Duodenal mucosa (tissue), 2 donors: ENCODE measurements around the gene LUC7L2.
"Not testable (repeated sequence)": the region's sequence is repeated elsewhere in the genome, so short reads cannot be mapped to it uniquely, and the experiment has no call there.

Experiments
- H3K27ac ChIP-seq: one replicate; pipeline ENCODE4 v1.7.0; 2013; ENCODE audit warnings: low read depth, low read length
- H3K27me3 ChIP-seq, 2 donors: one replicate each; pipeline ENCODE4 v1.7.0; 2013; ENCODE audit warnings: low read length in 2 of 2, control low read depth in 1 of 2; ENCODE audit not compliant: insufficient read depth in 2 of 2, control insufficient read depth in 1 of 2
- H3K36me3 ChIP-seq, 2 donors: one replicate each; pipeline ENCODE4 v1.7.0; 2013; ENCODE audit warnings: low read length in 2 of 2, control low read depth in 1 of 2; ENCODE audit not compliant: insufficient read depth in 2 of 2, control insufficient read depth in 1 of 2
- H3K4me1 ChIP-seq, 2 donors: one replicate each; pipeline ENCODE4 v1.7.0; 2013; ENCODE audit warnings: low read length in 2 of 2, control low read depth in 1 of 2; ENCODE audit not compliant: insufficient read depth in 2 of 2, control insufficient read depth in 1 of 2
- H3K4me3 ChIP-seq, 2 donors: one replicate each; pipeline ENCODE4 v1.7.0; 2013; ENCODE audit warnings: low read length in 2 of 2, low read depth in 1 of 2
- H3K9ac ChIP-seq, 2 donors: one replicate each; pipeline ENCODE4 v1.7.0; 2013; ENCODE audit warnings: low read length in 2 of 2, low read depth in 1 of 2
- H3K9me3 ChIP-seq, 2 donors: one replicate each; pipeline ENCODE4 v1.7.0; 2013; ENCODE audit warnings: low read length in 2 of 2, control low read depth in 1 of 2; ENCODE audit not compliant: control insufficient read depth in 1 of 2

LUC7L2 gene

DNA sequence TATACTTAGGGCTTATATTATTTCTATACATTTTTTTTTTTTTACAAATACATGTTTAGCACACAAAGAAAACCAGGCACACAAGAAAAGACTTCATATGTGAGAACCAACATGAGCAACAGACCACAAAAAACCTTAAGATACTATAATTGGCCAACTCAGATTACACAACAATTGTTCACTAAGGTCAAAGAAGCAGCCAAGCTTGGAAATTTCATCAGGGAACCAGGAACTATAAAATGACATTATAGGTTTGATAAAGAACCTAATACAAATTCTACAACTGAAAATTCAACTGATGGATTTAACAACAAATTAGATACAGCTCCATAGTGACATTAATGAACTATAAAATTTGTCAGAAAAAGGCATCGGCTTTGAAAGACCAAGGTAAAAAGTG lies 4.4 kb upstream of the LUC7L2 start:
- H3K4me1 ChIP-seq: peaks cover 0 to 11% of the 10 kb centered on the region in 2 donors

DNA sequence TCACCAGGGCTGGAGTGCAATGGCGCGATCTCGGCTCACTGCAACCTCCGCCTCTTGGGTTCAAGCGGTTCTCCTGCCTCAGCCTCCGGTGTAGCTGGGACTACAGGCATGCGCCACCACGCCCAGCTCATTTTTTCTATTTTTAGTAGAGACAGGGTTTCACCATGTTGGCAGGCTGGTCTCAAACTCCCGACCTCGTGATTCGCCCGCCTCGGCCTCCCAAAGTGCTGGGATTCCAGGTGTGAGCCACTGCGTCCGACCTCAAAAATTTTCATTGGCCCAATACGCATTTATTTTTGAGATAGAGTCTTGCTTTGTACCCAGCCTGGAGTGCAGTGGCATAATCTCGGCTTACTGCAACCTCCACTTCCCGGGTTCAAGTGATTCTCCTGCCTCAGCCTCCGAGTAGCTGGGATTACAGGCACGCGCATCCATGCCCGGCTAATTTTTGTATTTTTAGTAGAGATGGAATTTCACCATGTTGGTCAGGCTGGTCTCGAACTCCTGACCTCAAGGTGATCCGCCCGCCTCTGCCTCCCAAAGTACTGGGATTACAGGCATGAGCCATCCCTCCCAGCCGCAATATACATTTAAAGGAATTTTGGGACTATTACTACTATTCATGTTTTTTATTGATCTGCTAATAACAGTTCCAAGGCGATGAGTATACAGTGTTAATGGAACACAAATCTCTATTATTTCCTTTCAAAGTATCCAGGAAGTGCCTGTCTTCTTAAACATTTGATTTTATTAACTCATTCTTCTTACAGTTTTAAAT lies 1.8 kb upstream of the LUC7L2 start:
- H3K27me3 ChIP-seq, H3K9me3 ChIP-seq, H3K36me3 ChIP-seq: not testable (repeated sequence)
- peak overlapping the region; percentile 96 for H3K9ac ChIP-seq
- peak overlapping the region; percentile 100 for H3K27ac ChIP-seq
- peaks cover 19 to 24% of the 10 kb centered on the region in 2 donors for H3K4me1 ChIP-seq
- peak overlapping the region; percentile 99 to 100 for H3K4me3 ChIP-seq

More for the DNA sequence above, 4.4 kb upstream of the LUC7L2 start:
- no peak overlapping the region for H3K4me3 ChIP-seq
- no peaks in the 10 kb centered on the region for H3K36me3 ChIP-seq
- no peaks in the 10 kb centered on the region for H3K27me3 ChIP-seq
- H3K9me3 ChIP-seq: no peaks in the 10 kb centered on the region
- no peak overlapping the region for H3K9ac ChIP-seq
- H3K27ac ChIP-seq: no peak overlapping the region

DNA sequence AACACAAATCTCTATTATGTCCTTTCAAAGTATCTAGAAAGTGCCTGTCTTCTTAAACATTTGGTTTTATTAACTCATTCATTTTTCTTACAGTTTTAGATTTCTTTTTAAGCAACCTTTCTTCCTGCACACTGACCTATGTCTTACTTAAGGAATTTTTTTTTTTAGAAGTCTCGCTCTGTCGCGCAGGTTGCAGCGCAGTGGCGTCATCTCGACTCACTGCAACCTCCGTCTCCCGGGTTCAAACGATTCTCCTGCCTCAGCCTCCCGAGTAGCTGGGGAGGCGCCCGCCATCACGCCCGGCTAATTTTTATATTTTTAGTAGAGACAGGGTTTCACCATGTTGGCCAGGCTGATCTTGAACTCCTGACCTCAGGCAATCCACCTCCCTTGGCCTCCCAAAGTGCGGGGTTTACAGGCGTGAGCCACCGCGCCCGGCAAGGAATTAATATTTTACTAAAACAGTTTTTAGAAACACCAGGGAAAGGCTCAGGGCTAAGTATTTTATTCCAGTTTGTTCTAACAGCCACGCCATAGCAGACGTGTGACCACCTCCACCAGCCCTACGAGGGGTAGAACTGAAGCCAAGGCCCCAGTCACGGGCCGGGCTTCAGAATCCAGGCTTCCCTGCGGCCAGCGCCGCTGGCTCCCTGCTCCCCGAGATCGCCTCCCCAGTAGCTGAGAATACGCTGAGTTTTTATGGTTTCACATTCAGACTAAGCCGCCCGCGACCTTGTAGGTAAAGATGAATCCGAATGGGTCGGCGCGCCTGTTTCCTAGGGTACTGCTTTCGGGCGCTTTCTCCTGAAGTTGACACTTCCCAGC lies 941 bp upstream of the LUC7L2 start:
- Histone ChIP-seq H3K4me1 (peaks cover 21 to 27% of the 10 kb centered on the region in 2 donors), H3K4me3 (peak overlapping the region; percentile 99 to 100), H3K9me3 (no peaks in the 10 kb centered on the region), H3K27ac (peak overlapping the region; percentile 100), H3K9ac (peak overlapping the region; percentile 96), H3K36me3 (peaks cover 3 to 4% of the 10 kb centered on the region in 2 donors), H3K27me3 (no peaks in the 10 kb centered on the region)

DNA sequence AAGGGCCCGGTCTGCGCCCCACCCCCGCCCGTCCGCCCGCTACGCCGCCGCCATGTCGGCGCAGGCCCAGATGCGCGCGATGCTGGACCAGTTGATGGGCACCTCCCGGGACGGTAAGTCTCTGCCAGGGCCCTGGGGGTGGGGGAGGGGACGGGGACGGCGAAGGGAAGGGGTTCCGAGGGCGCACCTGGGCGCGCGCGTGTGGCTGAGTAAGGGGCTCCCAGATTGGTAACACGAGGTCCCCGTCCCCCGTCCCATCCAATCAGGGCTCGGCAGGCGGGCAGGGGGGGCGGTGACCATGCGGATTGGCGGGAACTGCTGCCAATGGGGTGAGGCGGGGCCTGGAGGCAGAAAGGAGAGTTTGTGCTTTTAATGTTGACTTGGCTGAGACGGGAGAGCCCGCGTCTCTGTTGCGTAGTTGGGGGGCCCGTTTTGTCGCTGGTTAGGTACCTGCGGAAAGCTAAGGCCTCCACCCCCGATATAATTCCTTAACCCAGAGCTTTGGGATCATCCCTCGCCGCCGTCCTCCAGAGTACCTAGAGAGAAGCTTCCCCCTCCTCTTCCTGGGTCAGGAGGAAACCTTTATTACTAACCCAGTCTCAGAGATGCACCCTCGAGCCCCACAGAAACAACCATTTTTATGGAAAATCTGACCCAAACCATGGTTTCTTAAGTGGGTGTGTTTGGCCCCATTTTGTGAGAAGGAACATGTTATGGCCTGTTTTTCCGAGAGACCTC lies 685 bp downstream of the LUC7L2 start:
- H3K36me3 ChIP-seq: peaks cover 6 to 7% of the 10 kb centered on the region in 2 donors
- peaks cover 22 to 31% of the 10 kb centered on the region in 2 donors for H3K4me1 ChIP-seq
- H3K27ac ChIP-seq: peak overlapping the region; percentile 100
- H3K4me3 ChIP-seq: peak overlapping the region; percentile 99 to 100
- H3K9me3 ChIP-seq: no peaks in the 10 kb centered on the region
- H3K9ac ChIP-seq: peak overlapping the region; percentile 96
- no peaks in the 10 kb centered on the region for H3K27me3 ChIP-seq

DNA sequence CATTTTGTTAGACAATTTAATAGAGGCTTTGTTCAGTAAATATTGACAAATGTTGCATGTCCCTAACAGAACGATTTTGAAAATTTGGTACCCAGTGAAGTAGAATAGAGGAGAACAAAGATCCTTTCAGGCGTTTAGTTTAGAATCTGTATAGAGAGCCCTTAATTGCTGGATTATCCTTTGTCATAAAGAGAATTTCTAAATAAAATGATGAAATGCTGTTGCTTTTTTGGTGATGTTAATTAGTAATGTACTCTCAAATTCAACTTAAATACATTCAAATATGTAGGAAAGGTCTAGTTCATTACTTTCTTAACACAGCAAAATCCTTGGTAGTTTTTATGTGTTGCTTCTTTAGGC lies 1.2 kb downstream of the LUC7L2 start:
- Histone ChIP-seq H3K9ac (peak overlapping the region; percentile 96), H3K27ac (peak overlapping the region; percentile 89), H3K36me3 (peaks cover 10 to 11% of the 10 kb centered on the region in 2 donors), H3K27me3 (no peaks in the 10 kb centered on the region), H3K9me3 (no peaks in the 10 kb centered on the region), H3K4me1 (peaks cover 22 to 32% of the 10 kb centered on the region in 2 donors), H3K4me3 (peak overlapping the region; percentile 99 to 100)

DNA sequence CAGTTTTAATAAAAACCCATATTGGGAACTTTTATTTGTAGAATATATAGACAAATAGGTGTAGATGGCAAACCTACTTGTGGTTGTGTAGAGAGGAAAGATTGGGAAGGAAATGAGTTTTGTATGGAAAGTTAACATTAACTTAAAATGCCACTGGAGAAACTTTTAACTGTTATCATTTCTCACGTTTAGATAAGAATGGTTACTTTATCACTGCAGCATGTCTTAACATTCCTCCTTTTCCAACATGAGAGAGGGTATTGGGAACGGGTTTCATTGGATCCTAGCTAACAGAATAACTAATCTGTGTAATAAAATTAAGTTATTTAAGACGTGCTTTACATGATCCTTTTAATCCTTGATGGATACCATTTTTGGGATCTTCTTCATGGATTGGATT lies 1.8 kb downstream of the LUC7L2 start:
- Histone ChIP-seq H3K27ac (no peak overlapping the region), H3K9ac (peak overlapping the region; percentile 96), H3K27me3 (no peaks in the 10 kb centered on the region), H3K36me3 (peaks cover 15 to 16% of the 10 kb centered on the region in 2 donors), H3K4me1 (peaks cover 22 to 32% of the 10 kb centered on the region in 2 donors), H3K4me3 (peak overlapping the region; percentile 99 to 100), H3K9me3 (no peaks in the 10 kb centered on the region)

DNA sequence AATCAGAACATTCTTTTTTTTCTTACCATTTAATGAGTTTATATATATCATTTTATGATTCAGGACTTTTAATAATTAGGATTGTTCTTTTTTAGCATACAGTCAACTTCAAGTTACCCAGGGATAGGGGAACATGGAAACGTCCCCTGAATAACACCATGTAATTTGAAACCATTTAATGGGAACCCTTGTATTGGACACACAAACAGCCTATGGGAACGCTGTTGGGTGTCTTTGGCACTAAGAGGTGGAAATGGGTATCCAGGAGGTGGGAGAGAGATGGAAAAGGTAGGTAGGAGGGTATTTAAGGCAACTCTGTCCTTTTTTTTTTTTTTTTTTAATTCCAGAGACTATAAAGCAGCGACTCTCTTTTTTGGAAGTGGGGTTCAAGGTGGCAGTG lies 2.6 kb downstream of the LUC7L2 start:
- Histone ChIP-seq H3K9me3 (no peaks in the 10 kb centered on the region), H3K36me3 (peaks cover 16 to 17% of the 10 kb centered on the region in 2 donors), H3K4me1 (peaks cover 22 to 27% of the 10 kb centered on the region in 2 donors), H3K9ac (peak overlapping the region in 1 of 2 donors; percentile 10), H3K4me3 (peak overlapping the region in 1 of 2 donors; percentile 22), H3K27me3 (no peaks in the 10 kb centered on the region), H3K27ac (no peak overlapping the region)

DNA sequence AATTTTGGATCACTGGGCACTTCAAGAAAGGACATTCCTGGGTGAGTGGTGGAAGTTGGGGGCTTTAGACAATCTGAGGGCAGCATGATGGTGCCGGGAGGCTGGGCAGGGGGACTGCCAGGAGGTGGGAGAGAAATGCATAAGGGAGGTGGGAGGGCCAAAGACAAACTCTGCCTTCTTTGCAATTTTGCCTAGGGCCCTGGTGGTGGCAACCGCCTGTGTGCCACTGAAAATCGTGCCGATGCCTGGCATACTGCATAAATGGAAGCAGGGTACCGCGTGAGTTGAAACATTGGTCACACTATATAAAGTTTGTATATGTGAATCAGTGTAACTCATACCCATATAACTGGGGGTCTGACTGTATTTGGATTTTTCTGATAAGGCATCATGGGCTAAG lies 3.3 kb downstream of the LUC7L2 start:
- Histone ChIP-seq H3K4me3 (no peak overlapping the region), H3K9me3 (no peaks in the 10 kb centered on the region), H3K27ac (no peak overlapping the region), H3K36me3 (peaks cover 16 to 17% of the 10 kb centered on the region in 2 donors), H3K4me1 (peaks cover 22 to 31% of the 10 kb centered on the region in 2 donors), H3K27me3 (no peaks in the 10 kb centered on the region), H3K9ac (peak overlapping the region in 1 of 2 donors; percentile 10)

DNA sequence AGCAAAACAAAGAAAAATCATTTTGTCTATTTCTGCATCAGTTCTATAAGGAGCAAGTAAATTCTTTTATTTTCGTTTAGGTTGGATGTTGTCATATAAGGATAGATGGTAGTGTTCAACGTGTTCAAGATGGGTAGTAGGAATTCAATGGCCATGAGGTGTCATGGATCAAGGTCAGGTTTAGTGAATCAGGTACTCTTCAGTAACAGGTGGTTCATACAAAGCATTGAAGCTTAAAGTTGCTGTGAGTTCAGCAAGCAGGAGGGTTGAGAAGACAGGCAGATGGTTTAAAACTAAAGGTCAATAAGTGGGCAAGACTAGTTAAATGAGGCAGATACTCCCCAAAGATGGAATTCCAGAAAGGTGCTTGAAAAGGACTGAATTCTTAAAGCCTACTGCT lies 5.6 kb downstream of the LUC7L2 start:
- Histone ChIP-seq H3K9me3 (no peaks in the 10 kb centered on the region), H3K27me3 (no peaks in the 10 kb centered on the region)

More for the DNA sequence above, 5.6 kb downstream of the LUC7L2 start:
- Histone ChIP-seq H3K9ac (no peak overlapping the region), H3K36me3 (peaks cover 16 to 17% of the 10 kb centered on the region in 2 donors), H3K4me3 (no peak overlapping the region), H3K4me1 (peaks cover 22 to 27% of the 10 kb centered on the region in 2 donors), H3K27ac (no peak overlapping the region)
